Endothelial cell of umbilical vein (primary cell): ENCODE results near the gene TMEM132A. TPM values are rescaled to one million over a fixed set of nuclear protein-coding genes. Genes with fewer than 3 reads are reported as not detected.
A peak's percentile ranks its signal among the peaks of the same experiment; 100 is the strongest.

ENCODE experiments used
- BruUV-seq: library from RNA; stranded (reverse); fragments of 400-500 nt; replicated peaks from 2 replicates; lab custom pipeline; 2021; lab: Mats Ljungman, UMichigan
- CTCF ChIA-PET: fragments of 300-600, 350-600 bp; sonication (Branson Sonifier 250); formaldehyde crosslinking; loops from one replicate; lab custom pipeline; 2021; ENCODE audit warnings: antibody characterized with exemption, inconsistent platforms; lab: Charles Lee
- POLR2A ChIA-PET: fragments of 300-600, 350-600 bp; sonication (Branson Sonifier 250); formaldehyde crosslinking; loops from one replicate; lab custom pipeline; 2021; ENCODE audit warnings: antibody characterized with exemption, inconsistent platforms; lab: Charles Lee
- DNase-seq: peaks from one replicate; pipeline ENCODE4 v3.0.0-alpha.2; 2011; ENCODE audit warnings: low read depth, low spot score
- FAIRE-seq: peaks from 2 replicates; lab custom pipeline; 2011; peaks lifted over from hg19 to GRCh38; lab: Jason Lieb, UNC
- H2AFZ ChIP-seq: 2 replicates; pipeline ENCODE4 v1.6.0; 2012; ENCODE audit warnings: low read depth, low read length, control low read depth, inconsistent platforms
- H3K27ac ChIP-seq: 2 replicates; pipeline ENCODE4 v1.5.1; 2011; ENCODE audit warnings: low read depth, mild to moderate bottlenecking, control low read depth, low read length, moderate library complexity; ENCODE audit not compliant: insufficient read depth
- H3K27me3 ChIP-seq, 2 experiments: 2 replicates each; pipeline versions ENCODE4 v1.6.0 to v1.6.1; 2011; ENCODE audit warnings: low read length in 2 of 2, mixed read lengths in 1 of 2; ENCODE audit not compliant: control insufficient read depth in 2 of 2, insufficient read depth in 2 of 2
- H3K36me3 ChIP-seq, 2 experiments: 2 replicates in 1 of 2; 3 replicates in 1 of 2; pipeline ENCODE4 v1.5.1; 2011; ENCODE audit warnings: low read length in 2 of 2, mild to moderate bottlenecking in 1 of 2, moderate library complexity in 1 of 2; ENCODE audit not compliant: control insufficient read depth in 2 of 2, insufficient read depth in 2 of 2; ENCODE audit errors: extremely low read depth in 1 of 2
- H3K4me1 ChIP-seq: 3 replicates; pipeline ENCODE4 v1.5.1; 2011; ENCODE audit warnings: mild to moderate bottlenecking, low read length; ENCODE audit not compliant: control insufficient read depth, insufficient read depth; ENCODE audit errors: extremely low read depth
- H3K4me2 ChIP-seq: 2 replicates; pipeline ENCODE4 v1.6.1; 2011; ENCODE audit warnings: low read length, control low read depth, mixed read lengths; ENCODE audit not compliant: insufficient read depth
- H3K4me3 ChIP-seq, 3 experiments: fragments of 200-600 bp in 1 of 3; sonication (generic), shearing (Covaris generic) in 1 of 3; replicated peaks in 1 of 3; 2 replicates each; pipeline ENCODE4 v1.5.1; 2011 to 2016; ENCODE audit warnings: control low read depth in 3 of 3, low read length in 3 of 3, mild to moderate bottlenecking in 2 of 3, inconsistent platforms in 1 of 3, low read depth in 1 of 3, moderate library complexity in 1 of 3; ENCODE audit not compliant: insufficient read depth in 1 of 3
- H3K79me2 ChIP-seq: 2 replicates; pipeline ENCODE4 v1.6.0; 2012; ENCODE audit warnings: low read length, inconsistent platforms; ENCODE audit not compliant: control insufficient read depth, insufficient read depth
- H3K9ac ChIP-seq: replicated peaks from 2 replicates; pipeline ENCODE3; 2011; ENCODE audit warnings: low read length, control low read depth; ENCODE audit not compliant: insufficient read depth; ENCODE audit errors: extremely low read depth
- H3K9me1 ChIP-seq: replicated peaks from 3 replicates; pipeline ENCODE4 v1.6.0; 2011; ENCODE audit warnings: mild to moderate bottlenecking, low read length; ENCODE audit not compliant: control insufficient read depth, insufficient read depth; ENCODE audit errors: extremely low read depth
- H3K9me3 ChIP-seq: replicated peaks from 2 replicates; pipeline ENCODE4 v1.5.1; 2012; ENCODE audit warnings: low read length, inconsistent platforms; ENCODE audit not compliant: control insufficient read depth, insufficient read depth
- H4K20me1 ChIP-seq: replicated peaks from 2 replicates; pipeline ENCODE3; 2011; ENCODE audit warnings: mild to moderate bottlenecking, low read length; ENCODE audit not compliant: control insufficient read depth, insufficient read depth; ENCODE audit errors: extremely low read depth
- CTCF ChIP-seq, 2 donors: IDR thresholded peaks; 1 replicate in 1 of 2; 2 replicates in 1 of 2; pipeline ENCODE4 v1.5.1; 2011; ENCODE audit warnings: low read length in 2 of 2, mild to moderate bottlenecking in 2 of 2, moderate library complexity in 2 of 2, control low read depth in 1 of 2, inconsistent platforms in 1 of 2, low read depth in 1 of 2; ENCODE audit not compliant: insufficient read depth in 1 of 2; ENCODE audit errors: extremely low read depth in 1 of 2
- FOS ChIP-seq: IDR thresholded peaks from 2 replicates; pipeline ENCODE4 v1.6.1; 2011; ENCODE audit warnings: mild to moderate bottlenecking, low read length, moderate library complexity, borderline replicate concordance; ENCODE audit not compliant: insufficient read depth
- JUN ChIP-seq: IDR thresholded peaks from 2 replicates; pipeline ENCODE4 v1.6.1; 2011; ENCODE audit warnings: borderline replicate concordance, low read depth; ENCODE audit not compliant: insufficient read length, insufficient read depth
- POLR2AphosphoS5 ChIP-seq: IDR thresholded peaks from 2 replicates; pipeline ENCODE4 v1.6.1; 2012; ENCODE audit warnings: low read depth, mild to moderate bottlenecking, control low read depth, low read length, moderate library complexity; ENCODE audit not compliant: insufficient read depth
- dilution Hi-C: fragments of 300-500 bp; cut with MboI; formaldehyde crosslinking; loops from one replicate; pipeline ENCODE4 v1.15.0; 2019; ENCODE audit warnings: low sequenced_read_pairs; ENCODE audit not compliant: extremely low pct_ligation_motif_present
- intact Hi-C: fragments of 100-400 bp; cut with micrococcal nuclease; formaldehyde crosslinking; loops from one replicate; pipeline ENCODE4 v1.10.0; 2022
- polyA plus RNA-seq, 4 experiments: library from polyadenylated mRNA; depleted of rRNA in 3 of 4; stranded (reverse) in 3 of 4; unstranded in 1 of 4; fragments of >200 nt; gene quantifications; 2 replicates each; pipeline versions ENCODE4 v1.2.1 to v1.2.3, GENCODE V29; 2011 to 2012; ENCODE audit warnings: missing spikeins in 1 of 4
- total RNA-seq: library from RNA; stranded (reverse); gene quantifications from 2 replicates; pipeline ENCODE4 v1.2.3, GENCODE V29; 2021

TMEM132A gene
- total and polyA plus RNA-seq, 2 donors (not counting 3 experiments of a cell fraction or from before 2014, with no cell fraction given), result 74.3 to 106 TPM

DNA sequence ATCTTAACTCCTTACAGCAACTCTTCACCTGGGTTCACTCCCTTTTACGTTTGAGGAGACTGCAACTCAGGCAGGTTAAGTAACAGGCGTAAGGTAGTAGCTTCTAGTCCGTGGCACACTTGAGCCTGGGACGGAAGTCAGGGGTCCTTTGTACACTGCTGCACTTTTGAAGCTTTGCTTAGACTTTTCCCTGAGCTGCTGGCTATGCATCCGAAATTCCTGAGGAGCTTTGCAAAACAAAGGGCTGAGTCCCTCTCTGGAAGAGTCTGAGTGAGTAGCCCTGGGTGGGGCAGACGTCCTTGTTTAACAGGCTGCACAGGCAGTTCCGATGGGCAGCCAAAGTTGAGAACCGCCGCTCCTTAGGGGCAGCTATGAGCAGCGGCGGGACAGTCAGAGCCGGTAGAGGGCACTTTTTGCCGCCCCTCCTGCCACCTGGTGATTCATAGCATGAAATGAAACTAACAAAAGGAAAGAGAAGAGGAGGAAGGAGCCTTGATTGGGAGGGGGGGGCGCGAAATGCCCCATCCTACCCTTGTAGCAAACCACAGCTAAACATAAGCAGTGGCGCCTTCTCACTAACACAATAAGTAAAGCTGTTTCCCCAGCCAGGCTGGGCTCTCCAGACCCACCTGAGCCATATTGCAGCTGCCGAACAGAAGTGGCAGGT, 8.9 kb upstream of the TMEM132A start:
- ChIA-PET POLR2A (interaction anchor here (1.5 kb wide), 1 partner anchor 16 kb away, joined by 4 read pairs; no protein-coding TSS in a partner anchor), CTCF (interaction anchor here (0.8 to 4.8 kb wide), 14 partner anchors 9 to 271 kb away, joined by 3 to 32 read pairs (median 5); partner anchors contain the start of gene TMEM132A)
- Histone ChIP-seq H3K27me3 (no peaks in the 10 kb centered on the region), H3K36me3 (peaks cover 0 to under 1% of the 10 kb centered on the region in 2 experiments), H3K9ac (peak overlapping the region; percentile 74), H3K4me2 (peak overlapping the region; percentile 94), H3K4me3 (peak overlapping the region; percentile 43 to 79 (median 76)), H3K27ac (peak overlapping the region; percentile 65), H3K79me2 (peaks cover 51% of the 10 kb centered on the region), H3K9me3 (no peaks in the 10 kb centered on the region), H3K9me1 (no peaks in the 10 kb centered on the region), H2AFZ (peak overlapping the region; percentile 10), H3K4me1 (peaks cover 46% of the 10 kb centered on the region), H4K20me1 (no peaks in the 10 kb centered on the region)
- TF ChIP-seq POLR2AphosphoS5, result no peak
- TF ChIP-seq FOS, result peak; percentile 72
- TF ChIP-seq JUN, result peak; percentile 9
- TF ChIP-seq CTCF (IDR thresholded peaks at IDR 0.05; ENCODE audit: extremely low read depth in 1 of 2, insufficient read depth in 1 of 2, low read depth in 1 of 2, low read length in 2 of 2), result peak; percentile 15 to 38
- TSS peak; percentile 37 for BruUV-seq
- dilution Hi-C loops, result no loop called here
- intact Hi-C loops, result loop anchor here (1.0 to 10.0 kb wide), 3 partner anchors 9 to 219 kb away; partner anchors contain the start of genes CCDC86 and TMEM132A
- DNase-seq, result peak; percentile 77
- peak; percentile 79 for FAIRE-seq
